Middle frontal gyrus (tissue), 1 donor: ENCODE data around the gene GPC3.
"Not testable (repeated sequence)": the region's sequence is repeated elsewhere in the genome, so short reads cannot be mapped to it uniquely, and the experiment has no call there.

Source experiments
- DNase-seq: peaks from one replicate; pipeline ENCODE4 v3.0.0-alpha.2; 2015; ENCODE audit warnings: low spot score; ENCODE audit errors: extremely low spot score

GPC3 gene

DNA sequence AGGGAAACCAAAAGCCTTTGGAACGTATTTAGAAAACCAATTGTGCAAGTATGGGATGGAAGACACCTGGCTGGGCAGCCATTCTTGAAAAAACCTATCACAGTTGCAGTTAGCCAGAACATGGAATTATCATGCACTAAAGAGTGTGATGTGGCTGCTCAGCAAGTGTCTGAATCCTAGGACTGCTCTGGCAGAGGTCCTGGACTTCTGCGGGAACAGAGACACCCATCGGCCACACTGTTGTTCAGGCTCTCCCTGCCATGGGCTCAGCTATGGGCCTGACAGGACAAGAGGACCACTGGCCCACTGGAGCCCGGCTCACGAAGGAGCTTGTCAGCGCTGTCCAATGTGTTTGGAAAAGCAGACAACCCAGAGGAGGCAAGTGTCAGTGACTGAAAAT, 454.4 kb downstream of the GPC3 start:
- DNase-seq: no peak

- no peak for DNase-seq
Observed at GRCh38 chrX:133529578-133529977, 455.8 kb downstream of the GPC3 start.

GRCh38 chrX:133527825-133528224, 457.6 kb downstream of the GPC3 start:
- DNase-seq: no peak

GRCh38 chrX:133527415-133527814, 458.0 kb downstream of the GPC3 start:
- no peak for DNase-seq

- DNase-seq: not testable (repeated sequence)
Observed at GRCh38 chrX:133526773-133527172, 458.6 kb downstream of the GPC3 start.

DNA sequence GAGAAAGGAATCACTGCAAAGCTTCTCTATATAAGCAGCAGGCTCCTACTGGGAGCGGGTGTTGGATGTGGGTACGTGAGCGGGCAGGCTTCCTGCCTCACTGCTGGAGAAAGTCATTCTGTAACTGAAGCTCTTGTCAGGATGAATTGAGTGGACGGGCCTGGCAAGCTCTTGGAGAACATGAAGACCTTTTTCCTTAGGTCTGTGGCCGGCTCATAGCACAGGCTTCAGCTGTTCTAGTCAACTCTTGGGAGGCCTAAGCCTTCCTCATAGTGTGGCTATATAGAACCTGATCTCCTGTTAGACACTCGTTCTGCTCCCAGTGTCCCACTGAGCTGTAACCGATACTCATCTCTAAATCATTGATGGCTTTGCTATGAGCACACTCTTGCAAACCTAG, 461.9 kb downstream of the GPC3 start:
- DNase-seq: no peak

DNA sequence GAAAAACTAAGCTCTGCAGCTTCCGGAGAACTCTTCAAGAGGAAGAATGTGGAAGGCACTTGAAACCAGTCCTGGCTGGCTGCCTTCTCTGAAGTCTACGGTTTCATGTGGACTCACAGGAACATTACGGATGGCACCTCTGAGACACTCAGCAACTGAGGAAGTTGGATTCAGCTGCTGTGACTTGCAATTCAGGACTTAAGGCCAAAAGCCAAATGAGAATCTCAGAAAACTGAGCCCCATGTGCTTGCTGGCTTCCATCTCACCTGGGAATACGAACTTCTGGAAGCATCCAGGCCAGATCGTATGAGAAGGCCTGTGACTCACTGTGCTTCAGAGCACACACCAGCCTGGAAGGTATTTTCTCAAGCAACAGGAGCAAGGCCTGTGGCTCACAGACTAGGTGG, 462.3 kb downstream of the GPC3 start:
- DNase-seq: no peak

- no peak for DNase-seq
Observed at GRCh38 chrX:133516686-133517085, 468.7 kb downstream of the GPC3 start.

DNA sequence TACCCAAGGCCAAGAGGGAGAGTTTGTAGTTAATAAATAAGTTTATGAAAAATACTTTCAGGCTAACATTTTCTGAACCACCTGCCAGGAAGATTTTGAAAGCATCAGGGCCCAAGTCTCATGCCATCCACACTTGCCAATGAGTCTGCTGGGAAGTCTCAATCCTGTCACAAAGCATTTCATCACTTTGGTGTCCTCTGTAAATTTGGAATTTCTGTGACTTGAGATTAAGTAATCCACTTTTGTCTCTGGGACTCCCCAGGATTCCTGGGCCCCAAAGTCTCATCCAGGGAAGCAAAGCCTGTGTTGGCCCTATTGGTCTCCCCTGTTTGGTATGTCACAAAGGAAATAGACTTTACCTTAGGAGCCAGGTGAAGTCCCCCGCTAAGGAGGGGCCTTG, 470.9 kb downstream of the GPC3 start:
- DNase-seq: no peak

- DNase-seq: no peak
Observed at GRCh38 chrX:133513123-133513522, 472.3 kb downstream of the GPC3 start.

- no peak for DNase-seq
Observed at GRCh38 chrX:133511041-133511440, 474.4 kb downstream of the GPC3 start.

- no peak for DNase-seq
Observed at GRCh38 chrX:133497356-133497755, 488.0 kb downstream of the GPC3 start.

DNA sequence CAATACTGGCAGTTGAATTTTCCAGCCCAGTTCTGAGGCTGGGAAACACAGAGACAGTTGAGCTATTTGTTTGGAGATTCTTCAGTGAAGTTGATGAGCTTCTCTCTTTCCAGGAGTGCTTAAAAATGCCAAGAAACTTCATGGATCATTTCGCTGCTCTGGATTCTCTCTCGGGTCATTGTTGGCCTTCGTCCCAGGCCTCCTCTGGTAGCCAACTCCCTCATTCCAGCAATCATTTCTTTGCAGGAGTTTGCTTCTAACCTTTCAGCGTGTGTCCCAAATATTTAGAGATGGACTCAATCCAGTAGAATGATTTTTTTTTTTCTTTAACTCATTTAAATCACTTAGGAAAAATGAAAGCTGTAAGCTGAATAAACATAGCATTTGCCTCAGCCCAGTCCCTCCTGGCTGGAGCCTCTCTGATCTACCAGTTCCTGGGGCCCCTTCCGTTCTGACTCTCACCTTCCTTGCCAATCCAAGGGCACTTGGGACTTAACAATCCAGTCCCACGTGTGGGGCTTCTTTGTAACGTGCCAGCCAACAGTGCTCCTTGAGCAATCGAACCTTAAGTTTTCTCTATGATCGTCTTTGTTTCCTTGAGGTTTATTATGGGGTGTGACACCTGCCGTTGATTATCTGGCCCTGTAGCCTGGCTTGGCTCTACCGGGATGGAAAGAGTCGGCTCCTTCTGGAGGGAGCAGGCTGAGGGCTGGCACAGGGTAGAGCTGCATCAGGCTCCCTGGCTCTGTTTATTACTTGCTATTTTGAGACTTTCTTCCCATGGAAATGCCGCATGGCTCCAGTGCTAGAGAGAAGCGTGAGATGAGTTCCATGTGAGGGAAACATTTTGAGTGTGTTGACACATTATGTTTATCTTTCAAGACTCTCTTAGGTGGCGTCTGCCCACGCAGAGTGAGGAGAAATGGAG, 489.7 kb downstream of the GPC3 start:
- no peak for DNase-seq

- DNase-seq: no peak
Observed at GRCh38 chrX:133493366-133493765, 492.0 kb downstream of the GPC3 start.

GRCh38 chrX:133490955-133491354, 494.4 kb downstream of the GPC3 start:
- DNase-seq: no peak
